ENCODE measurements around the gene TP73.
"Not testable (repeated sequence)": the region's sequence is repeated elsewhere in the genome, so short reads cannot be mapped to it uniquely, and the experiment has no call there.

The TP73 gene

DNA sequence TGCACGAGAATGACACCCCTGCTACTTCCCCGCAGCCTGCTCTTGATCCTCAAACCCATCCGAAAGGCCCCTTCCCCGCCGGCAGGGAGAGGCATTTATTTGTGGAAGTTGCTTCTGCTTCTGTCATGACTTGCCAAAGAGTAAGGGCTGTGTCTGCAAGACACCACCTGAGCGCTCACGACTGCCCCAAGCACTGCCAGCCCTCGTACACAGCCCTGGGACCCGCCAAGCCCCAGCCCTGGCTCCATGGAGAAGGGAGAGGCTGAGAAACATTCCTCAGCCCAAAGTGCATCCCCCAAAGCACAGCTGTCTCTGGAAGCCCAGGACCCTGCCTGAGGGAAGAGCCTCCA is 33.8 kb upstream of the TP73 start:
- peak; percentile 55 for DNase-seq (ENCODE audit: low read depth, low spot score)

DNA sequence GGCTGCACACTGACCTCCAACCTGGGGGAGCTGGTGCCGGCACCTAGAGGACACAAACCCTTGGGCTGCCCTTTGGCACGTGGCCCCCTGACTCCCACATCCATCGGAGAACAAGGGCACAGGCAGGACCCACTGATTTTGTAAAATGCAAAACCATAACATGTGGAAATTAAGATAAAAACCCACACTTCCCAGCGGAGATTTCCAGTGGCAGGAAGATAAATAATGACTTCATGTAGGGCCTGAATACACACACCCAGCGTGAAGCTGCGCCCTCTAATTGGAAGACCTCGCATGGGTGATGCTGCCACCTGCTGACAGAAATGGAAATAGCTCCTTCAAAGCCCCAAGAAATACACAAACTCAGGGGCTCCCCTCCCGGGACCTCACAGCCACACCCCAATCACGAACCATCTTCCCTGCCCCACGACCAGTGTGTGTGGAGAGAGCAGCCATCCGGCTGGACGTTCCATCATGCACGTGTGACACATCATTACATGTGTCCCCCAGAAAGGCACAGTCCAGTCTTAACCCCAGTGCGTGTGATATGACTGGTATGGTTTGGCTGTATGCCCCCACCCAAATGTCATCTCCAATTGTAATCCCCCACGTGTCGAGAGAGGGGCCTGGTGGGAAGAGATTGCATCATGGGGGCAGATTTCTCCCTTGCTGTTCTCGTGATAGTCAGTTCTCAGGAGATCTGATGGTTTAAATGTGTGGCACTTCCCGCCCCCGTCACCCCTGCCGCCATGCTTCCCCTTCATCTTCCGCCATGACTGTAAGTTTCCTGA is 33.2 kb upstream of the TP73 start:
- DNase-seq (ENCODE audit: low read depth, low spot score) = peak; percentile 81

DNA sequence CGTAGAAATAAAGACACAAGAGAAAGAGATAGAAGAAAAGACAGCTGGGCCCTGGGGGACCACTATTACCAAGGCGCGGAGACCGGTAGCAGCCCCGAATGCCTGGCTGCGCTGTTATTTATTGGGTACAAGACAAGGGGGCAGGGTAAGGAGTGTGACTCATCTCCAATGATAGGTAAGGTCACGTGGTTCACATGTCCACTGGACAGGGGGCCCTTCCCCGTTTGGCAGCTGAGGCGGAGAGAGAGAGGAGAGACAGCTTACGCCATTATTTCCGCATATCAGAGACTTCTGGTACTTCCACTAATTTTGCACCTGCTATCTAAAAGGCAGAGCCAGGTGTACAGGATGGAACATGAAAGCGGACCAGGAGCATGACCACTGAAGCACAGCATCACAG is 31.6 kb upstream of the TP73 start:
- no peak for DNase-seq (ENCODE audit: low read depth, low spot score)

DNA sequence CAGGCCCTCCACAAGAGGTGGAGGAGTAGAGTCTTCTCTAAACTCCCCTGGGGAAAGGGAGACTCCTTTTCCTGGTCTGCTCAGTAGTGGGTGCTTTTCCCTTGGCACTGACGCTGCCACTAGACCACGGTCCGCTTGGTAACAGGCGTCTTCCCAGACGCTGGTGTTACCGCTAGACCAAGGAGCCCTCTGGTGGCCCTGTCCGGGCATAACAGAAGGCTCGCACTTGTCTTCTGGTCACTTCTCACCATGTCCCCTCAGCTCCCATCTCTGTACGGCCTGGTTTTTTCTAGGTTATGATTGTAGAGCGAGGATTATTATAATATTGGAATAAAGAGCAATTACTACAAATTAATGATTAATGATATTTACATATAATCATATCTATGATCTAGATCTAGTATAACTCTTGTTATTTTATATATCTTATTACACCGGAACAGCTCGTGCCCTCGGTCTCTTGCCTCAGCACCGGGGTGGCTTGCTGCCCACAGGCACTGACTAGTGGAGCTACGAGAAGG is 31.1 kb upstream of the TP73 start:
- peak; percentile 38 for DNase-seq (ENCODE audit: low read depth, low spot score)

DNA sequence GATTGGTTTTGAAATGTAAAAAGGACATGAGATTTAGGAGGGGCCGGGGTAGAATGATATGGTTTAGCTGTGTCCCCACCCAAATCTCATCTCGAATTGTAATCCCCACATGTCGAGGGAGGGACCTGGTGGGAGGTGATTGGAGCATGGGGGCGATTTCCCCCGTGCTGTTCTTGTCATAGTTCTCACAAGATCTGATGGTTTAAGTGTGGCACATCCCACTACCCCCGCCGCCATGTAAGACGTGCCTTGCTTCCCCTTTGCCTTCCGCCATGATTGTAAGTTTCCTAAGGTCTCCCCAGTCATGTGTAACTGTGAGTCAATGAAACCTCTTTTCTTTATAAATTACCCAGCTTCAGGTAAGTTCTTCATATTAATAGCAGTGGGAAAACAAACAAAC is 30.2 kb upstream of the TP73 start:
- DNase-seq (ENCODE audit: low read depth, low spot score) = not testable (repeated sequence)

DNA sequence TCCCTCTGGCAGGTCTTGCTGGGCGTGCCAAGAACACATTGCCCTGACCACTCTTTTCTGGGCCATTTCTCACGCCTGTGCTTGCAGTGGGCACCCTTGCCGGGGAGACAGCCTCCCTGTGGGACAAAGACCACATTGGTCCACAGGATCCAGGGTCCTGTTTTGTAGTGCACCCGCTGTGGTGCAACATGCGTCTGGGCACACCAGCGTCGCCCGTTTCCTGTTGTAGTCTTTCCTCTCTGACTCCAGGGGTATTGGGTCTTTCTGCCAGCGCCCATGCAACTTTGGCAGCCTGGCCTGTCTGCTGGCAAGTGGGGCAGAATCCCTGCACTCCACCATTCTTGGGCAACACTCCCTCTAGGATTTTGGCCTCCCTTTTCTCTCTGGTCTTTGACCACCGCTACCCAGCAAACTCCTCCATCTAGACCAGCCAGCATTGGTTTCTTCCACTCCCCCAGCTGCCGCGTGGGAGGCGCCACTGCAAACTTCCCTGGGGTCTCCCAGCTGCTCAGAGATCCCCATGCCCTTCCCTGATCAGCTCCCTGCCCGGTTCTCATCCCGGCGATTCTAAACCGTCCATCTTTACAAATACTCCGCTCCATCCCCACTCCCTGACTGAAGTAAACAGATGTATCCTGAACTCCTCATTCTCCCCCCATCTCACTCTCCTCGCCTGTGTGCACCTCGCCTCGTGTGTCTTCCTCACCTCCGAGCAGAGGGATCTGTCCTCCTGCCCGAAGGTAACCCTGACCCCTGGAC is 28.7 kb upstream of the TP73 start:
- no peak for DNase-seq (ENCODE audit: low read depth, low spot score)

DNA sequence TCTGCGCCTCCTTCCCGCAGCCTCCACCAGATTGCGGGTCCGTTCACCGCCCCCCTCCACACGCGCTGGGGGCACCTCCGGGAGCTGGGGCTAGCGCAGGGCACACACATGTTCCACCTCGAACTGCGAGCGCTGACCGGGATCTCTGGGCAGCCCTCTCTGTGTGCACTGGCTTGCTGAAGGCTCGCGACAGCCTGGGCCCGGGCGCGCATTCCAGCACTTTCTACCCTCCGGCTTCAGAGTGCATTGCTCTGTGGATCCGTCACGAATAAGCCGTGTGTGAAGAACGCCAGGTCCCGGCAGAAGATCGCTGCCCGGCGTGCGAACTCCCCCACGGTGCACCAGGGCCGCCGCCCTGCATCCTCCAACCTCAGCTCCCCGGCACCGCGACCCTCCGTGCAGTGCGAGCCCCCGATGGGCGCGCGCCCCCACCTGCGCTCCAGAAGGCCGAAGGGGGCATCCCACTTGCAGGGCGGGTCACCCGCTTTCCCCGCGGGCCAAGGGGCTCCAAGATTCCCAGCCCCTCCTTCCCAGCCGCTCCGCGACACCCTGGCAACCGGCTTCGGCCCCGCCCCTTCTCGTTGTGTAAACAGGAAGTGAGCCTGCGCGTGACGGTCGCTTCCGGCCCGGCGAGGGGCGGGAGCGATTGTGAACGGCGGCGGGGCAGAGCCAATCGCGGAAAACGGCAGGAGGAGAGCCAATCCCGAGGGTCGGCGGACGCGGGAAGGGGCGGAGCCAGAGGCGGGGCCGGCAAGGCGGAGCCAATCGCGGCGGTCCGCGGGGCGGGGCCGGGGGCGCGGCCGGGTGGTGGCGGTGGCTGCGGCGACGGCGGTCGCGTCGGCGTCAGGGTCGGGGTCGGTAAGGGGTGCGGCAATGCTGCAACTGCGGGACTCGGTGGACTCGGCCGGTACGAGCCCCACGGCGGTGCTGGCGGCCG is 27.8 kb upstream of the TP73 start, which contains the start of gene TPRG1L:
Gene TPRG1L, plus strand, starts transcription at position 816 of the 937 bp plus-strand sequence. Its CDS starts 58 bp downstream, at position 874.
- DNase-seq (ENCODE audit: low read depth, low spot score) = peak; percentile 98

DNA sequence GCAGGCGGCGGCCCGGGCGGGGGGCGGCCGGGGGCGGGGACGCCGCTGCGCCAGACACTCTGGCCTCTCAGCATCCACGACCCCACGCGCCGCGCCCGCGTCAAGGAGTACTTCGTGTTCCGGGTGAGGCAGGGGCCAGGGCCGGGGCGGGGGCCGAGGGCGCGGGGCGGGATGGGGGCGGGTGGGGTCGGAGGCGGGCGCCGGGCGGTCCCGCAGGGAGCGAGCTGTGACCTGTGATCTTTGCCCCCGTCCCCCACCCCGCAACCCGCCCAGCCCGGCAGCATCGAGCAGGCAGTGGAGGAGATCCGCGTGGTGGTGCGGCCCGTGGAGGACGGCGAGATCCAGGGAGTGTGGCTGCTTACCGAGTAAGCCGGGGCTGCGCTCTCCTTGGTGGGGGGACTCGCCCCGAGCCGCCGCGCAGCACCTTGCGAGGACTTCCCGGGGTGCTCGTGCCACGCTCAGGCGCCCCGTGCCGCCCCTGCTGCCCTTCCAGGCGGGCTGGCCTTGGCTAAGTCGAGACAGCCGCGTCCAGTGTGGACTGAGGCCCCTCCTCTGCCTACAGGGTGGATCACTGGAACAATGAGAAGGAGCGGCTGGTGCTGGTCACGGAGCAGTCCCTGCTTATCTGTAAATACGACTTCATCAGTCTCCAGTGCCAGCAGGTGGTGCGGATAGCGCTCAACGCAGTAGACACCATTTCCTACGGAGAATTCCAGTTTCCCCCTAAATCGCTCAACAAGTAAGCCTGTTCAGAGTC is 27.0 kb upstream of the TP73 start:
- DNase-seq (ENCODE audit: low read depth, low spot score) = peak; percentile 61

DNA sequence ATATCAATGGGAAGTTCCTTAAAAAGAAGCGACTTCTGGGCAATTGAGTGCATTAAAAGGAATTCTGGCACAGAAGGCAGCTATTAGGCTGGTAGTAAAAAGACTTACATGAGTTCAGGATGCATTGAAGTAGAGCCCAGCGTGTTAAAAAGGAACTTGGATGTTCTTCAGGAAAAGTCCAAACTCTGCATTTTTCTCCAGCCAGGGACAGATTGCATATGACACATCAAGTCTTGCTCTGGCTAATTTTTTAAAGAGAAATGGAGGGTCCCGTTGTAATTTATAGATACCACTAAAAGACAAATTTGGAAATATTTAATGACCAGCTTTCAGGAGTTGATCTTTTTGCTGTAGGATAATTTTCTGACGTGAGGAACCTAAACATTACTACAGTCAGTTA is 26.3 kb upstream of the TP73 start:
- no peak for DNase-seq (ENCODE audit: low read depth, low spot score)

DNA sequence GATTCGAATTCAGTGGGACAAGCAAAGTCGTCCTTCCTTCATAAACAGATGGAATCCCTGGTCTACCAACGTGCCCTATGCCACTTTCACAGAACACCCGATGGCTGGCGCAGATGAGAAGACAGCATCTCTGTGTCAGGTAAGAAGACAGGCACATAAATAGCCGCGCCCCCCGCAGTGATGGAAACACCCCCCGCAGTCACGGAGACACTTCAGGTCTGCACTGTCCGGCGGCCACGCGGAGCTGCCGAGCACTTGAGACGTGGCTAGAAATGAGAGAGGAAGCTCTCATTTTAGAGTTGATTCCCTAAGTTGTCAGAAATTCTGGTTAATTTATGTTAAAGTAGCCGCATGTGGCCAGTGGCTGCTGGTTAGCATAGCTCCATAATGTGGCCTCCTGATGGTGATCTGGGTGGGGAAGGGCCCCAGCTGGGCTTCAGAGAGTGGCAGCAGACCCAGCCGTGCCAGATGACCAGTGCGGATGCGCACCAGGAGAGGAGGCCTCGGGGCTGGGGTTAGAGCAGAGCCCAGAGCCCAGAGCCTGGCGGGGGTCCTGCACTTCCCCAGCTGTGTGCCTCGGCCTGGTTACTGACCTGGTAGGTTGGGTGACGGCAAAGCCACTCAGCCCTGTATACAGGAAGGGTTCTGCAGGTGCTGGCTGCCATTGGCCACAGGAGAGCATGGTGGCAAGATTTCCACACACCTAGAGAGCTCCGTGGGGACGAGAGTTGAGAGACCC is 24.6 kb upstream of the TP73 start:
- no peak for DNase-seq (ENCODE audit: low read depth, low spot score)

DNA sequence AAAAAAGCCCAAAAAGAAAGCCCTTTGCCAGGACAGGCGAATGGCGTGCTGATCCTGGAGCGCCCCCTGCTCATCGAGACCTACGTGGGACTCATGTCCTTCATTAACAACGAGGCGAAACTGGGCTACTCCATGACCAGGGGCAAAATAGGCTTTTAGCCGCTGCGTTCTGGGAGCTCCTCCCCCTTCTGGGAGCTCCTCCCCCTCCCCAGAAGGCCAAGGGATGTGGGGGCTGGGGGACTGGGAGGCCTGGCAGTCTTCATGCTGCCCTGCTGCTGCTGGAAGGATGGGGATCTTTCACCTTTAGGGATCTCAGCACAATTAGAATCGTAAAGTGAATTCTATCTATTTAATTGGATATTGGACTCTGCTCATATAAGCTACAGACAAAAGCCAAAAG is 23.9 kb upstream of the TP73 start:
- peak; percentile 39 for DNase-seq (ENCODE audit: low read depth, low spot score)

DNA sequence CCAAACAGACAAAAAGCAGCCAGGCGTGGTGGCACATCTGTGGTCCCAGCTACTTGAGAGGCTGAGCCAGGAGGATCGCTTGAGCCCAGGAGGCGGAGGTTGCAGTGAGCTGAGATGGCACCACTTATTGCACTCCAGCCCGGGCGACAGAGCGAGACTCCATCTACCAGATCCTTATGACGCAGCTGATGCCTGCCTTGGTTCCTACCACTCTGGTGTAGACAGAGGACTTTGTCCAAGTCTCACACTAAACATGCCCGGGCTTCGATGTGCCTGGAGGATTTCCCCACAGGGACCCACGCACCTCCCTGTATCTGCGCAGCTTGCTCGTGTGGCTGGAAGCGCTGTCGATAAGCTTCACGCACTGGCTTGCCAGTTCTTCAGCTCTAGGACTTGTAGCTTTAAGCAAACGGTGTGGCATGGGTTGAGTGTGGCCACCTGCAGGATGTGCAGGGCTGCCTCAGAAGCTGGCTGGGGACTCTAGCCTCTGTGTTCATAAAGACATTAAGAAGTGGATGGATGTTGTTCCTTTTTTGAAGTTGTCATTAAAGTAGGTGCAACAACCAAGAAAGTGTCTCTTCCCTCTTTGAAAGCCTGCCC is 22.7 kb upstream of the TP73 start:
- no peak for DNase-seq (ENCODE audit: low read depth, low spot score)

DNA sequence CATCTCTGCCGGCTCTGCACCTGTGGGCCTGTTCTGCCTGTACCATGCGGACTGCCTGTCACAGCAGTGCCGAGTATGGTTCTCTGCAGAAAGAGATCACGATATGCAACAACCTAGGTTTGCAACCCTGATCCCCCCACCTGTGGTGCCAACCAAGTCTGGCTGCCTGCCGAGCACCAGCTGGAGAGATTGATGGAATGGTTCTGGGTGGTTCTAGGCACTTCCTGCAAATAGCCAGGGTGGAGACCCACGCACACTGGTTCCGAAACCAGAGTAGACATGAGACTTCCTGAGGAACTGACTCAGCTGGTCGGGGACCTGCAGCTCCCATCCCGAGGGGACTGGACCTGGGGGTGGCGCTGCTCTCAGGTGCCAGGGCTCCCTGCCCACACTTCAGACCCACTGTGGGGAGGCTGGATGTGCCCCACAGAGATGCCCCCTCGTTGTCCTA is 22.1 kb upstream of the TP73 start:
- DNase-seq (ENCODE audit: low read depth, low spot score) = no peak

DNA sequence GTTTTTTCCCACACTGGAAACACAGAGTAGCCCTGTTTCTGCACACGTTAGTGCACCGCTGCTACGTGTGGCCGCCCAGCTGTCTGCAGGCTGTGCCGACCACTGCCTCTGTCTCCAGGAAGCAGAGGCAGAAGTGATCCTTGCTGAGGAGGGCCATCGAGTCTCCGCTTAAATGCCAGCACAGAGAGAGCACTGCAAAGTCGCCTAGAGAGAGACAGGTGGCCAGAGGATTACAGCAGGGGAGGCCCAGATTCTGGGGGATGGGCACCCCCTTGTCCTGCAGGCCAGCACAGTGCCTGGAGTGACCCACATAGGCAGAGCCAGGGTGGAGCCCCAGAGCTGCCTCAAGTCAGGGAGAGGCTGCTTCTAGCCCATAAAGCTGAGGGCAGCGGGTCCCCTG is 21.4 kb upstream of the TP73 start:
- DNase-seq (ENCODE audit: low read depth, low spot score) = no peak

DNA sequence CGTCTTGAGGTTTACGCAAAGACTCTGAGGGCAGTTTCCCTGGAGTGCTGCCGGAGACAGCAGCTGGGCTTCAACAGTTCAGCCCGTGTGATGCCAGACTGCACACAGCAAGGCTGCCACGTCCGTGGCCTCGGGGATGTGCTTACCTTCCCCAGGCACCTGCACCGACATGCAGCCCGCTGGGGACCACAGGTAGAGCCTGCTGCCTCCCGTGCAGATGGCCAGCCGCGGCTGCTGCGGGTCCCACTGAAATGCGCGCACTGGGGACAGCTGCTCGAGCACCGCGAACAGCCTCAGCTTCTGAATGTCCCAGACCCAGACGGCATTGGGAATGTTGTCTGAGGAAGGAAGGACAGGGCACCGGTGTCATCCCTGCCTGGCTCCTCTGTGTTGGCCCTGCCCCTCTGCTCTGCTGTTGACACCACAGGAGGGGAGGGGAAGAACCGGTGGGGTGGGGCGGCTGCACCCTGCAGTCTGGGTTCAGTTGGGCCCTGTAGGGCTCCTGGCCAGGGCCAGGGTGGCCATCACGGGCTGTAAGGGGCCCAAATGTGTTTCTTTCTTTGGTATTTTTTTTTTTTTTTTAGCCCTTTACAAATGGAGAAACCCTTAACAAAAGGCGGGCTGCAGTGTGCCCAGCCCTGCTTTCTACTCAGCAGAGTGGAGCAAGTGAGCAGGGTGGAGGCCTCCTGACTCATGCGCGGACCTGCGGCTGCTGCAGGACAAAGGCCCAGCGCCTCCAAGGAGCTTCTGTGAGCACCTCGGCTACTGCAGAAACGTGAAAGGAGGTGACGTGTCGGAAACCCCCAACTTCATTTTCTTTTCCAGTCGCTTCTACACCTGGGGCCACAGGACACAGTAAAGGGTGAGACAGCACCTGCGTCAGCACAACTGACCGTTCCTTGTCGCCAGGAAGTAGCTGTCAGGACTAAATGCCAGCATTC is 20.7 kb upstream of the TP73 start:
- DNase-seq (ENCODE audit: low read depth, low spot score) = no peak

DNA sequence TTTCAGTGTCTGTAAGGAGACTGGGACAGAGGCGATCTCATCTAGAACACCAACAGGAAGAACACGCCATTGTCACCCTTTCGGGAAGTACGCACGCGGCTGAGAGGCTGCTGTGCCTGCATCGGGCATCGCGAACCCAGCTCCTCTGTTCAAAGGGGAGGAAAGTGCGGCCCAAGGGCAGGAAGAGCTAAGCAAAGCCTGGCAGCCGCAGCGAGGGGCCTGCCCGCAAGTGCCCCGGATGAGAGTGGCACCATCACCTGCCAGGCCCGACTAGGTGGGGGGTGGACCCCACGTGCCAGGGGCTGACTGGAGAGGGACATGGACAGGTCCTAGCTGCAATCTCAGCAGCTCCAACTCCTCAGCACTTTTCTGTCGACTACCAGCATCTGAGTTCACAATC is 20.0 kb upstream of the TP73 start:
- no peak for DNase-seq (ENCODE audit: low read depth, low spot score)

DNA sequence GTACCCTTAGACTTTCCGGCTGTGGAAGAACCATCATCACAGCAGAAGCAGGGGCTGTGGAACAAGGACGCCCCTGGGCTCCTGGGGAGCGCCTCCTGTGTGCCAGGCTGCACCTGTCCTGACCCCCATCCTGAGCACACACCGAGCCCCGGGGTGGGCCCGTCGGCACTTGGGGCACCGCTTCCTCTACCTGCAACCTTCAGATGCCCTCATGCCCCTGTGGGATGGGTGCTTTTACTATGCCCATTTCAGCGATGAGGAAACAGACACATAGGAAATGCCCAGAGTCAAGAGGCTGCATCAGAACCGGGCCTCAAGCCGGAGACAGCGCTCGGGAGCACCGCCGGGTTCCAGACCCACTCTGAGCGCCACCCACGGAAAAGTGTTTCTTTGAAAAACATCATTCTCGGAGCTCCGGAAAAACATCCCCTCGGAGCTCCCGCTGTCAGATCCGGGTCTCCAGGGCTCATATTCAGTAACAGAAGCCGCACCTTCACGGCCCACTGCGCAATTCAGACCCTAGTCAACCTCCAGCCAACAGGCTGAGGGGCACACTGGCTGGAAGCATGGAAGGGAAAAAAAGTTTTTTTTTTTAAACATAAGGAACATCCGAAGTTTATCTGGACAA is 19.5 kb upstream of the TP73 start:
- DNase-seq (ENCODE audit: low read depth, low spot score) = no peak

DNA sequence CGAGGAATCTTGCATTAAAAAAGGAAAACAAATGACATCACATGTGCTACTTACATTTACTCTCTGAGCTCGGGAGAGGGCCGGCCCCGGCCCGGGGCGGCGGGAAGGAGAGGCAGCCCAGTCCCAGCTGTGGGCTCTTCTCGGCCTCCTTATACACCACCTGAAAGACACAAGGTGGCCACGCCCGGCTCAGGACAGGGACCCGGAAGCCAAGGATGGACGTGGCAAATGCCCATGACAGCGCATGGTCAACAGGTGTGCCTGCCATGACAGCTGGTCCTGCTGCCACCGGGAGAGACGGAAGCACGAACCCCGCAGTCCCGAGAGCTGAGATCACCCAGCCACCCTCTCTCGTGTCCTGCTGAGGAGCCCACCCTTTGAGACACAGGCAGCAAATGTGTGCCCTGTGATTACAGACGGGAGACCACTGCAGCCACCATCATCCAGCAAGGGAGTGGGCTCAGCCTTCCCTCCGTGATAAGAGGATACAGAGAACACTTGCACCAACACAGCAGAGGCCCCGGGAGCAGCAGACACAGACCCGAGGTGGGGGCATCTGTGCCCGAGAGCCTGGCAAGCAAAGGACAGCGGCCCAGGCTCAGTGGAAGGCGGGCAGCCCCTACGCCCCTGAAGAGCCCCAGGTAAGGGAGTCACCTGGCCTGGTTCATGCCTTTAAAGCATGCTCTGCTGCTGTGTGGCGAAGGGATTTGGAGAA is 18.8 kb upstream of the TP73 start:
- no peak for DNase-seq (ENCODE audit: low read depth, low spot score)

All from ELF-1 (cell line).